LNCAP (cell line): ENCODE results near the gene CLNK.

ENCODE experiments used
- CTCF ChIP-seq: fragments of 450-650 bp; IDR thresholded peaks from 2 replicates; pipeline ENCODE4 v1.5.1; 2017; ENCODE audit warnings: mild to moderate bottlenecking

Gene CLNK

GRCh38 chr4:10454121-10454520, 230.4 kb downstream of the CLNK start:
- TF ChIP-seq CTCF = no peak

DNA sequence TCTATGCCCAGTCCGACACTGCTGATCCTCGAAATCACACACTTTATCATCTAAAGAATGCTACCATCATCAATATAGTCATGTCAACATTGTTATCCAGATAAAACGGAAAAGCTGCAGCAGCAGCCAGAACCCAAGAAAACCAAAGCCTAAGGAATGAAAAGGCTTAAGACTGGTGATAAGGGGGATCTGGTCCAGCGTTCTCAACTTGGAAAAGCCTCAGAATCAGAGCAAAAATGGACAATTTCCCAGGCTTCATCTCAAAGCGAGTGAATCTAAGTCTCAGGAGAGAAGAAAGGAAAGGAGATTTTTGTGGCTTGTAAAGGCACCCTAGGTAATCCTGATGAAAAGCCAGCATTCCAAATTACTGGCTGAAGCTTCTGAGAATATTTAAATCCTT, 235.6 kb downstream of the CLNK start:
- no peak for TF ChIP-seq CTCF

- no peak for TF ChIP-seq CTCF
Measured at GRCh38 chr4:10442976-10443375, 241.6 kb downstream of the CLNK start.

GRCh38 chr4:10441512-10441911, 243.1 kb downstream of the CLNK start:
- TF ChIP-seq CTCF = no peak

DNA sequence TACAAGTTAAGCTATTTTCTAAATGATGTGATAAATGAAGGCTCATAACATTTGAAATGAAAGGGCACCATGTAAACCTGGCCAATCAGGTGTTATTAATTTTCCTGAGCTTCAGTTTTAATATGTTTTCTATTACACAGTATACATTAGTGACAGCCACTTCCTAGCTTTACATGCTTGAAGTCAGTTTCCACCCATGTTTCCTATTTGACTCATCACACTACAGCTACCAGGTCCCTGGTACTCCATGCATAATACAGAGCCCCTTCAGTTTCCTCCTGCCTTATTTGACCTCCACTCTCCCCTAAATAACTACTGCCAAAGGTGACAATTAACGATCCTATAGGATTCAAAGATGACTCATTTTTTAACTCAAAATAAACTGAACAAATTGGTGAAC, 245.6 kb downstream of the CLNK start:
- TF ChIP-seq CTCF = no peak

DNA sequence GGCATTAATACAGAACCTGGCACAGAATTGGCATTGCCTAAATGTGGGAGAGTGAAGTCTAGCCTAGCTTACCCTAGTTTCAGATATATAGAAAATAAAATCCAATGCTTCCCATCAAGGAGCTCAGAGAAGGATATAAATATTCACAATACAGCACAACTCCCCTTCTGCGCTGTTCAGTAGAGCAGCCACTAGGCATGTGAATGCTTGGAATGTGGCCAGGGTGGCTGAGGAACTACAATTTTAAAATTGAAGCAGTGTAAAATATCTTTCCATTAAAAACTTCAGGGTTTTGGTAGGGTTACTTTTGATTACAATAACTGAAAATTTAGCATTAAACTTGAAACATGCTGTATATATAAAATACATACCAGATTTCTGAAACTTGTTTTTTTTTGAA, 246.8 kb downstream of the CLNK start:
- TF ChIP-seq CTCF = no peak
